ENCODE measurements around the gene KIR3DL1. TPM values are rescaled to one million over a fixed set of nuclear protein-coding genes. Genes with fewer than 3 reads are reported as not detected.
"Not testable (repeated sequence)": the region's sequence is repeated elsewhere in the genome, so short reads cannot be mapped to it uniquely, and the experiment has no call there.

Gene KIR3DL1
- total RNA-seq, 2 experiments from 2014 or later, result not detected

GRCh38 chr19:54851353-54851752 is 35.1 kb downstream of the KIR3DL1 start:
- Histone ChIP-seq H3K27ac (ENCODE audit: low read depth, low read length, poor library complexity, severe bottlenecking) (no peak overlapping the region), H3K79me2 (ENCODE audit: insufficient read depth, low read depth, low read length) (no peaks in the 10 kb centered on the region), H2AFZ (ENCODE audit: low read length) (no peak overlapping the region), H3K9me3 (ENCODE audit: low read length) (no peaks in the 10 kb centered on the region), H4K20me1 (ENCODE audit: insufficient read depth, low read length) (no peaks in the 10 kb centered on the region), H3K4me1 (ENCODE audit: insufficient read depth, low read length, poor library complexity, severe bottlenecking) (no peaks in the 10 kb centered on the region), H3K9me2 (ENCODE audit: insufficient read depth, low read length) (no peaks in the 10 kb centered on the region), H3K4me2 (ENCODE audit: low read length) (no peak overlapping the region), H3K4me3 (ENCODE audit: low read depth, low read length, poor library complexity, severe bottlenecking) (no peak overlapping the region), H3K36me3 (ENCODE audit: insufficient read depth, low read length) (no peaks in the 10 kb centered on the region)
- no peak for DNase-seq (ENCODE audit: low spot score)
- intact Hi-C loops (cut with micrococcal nuclease; ENCODE audit: unreplicated experiment), result no loop called here
- TF ChIP-seq EZH2phosphoT487 (IDR thresholded peaks at IDR 0.05; ENCODE audit: borderline replicate concordance, low read depth, low read length), result no peak
- TF ChIP-seq, protein P1, sequence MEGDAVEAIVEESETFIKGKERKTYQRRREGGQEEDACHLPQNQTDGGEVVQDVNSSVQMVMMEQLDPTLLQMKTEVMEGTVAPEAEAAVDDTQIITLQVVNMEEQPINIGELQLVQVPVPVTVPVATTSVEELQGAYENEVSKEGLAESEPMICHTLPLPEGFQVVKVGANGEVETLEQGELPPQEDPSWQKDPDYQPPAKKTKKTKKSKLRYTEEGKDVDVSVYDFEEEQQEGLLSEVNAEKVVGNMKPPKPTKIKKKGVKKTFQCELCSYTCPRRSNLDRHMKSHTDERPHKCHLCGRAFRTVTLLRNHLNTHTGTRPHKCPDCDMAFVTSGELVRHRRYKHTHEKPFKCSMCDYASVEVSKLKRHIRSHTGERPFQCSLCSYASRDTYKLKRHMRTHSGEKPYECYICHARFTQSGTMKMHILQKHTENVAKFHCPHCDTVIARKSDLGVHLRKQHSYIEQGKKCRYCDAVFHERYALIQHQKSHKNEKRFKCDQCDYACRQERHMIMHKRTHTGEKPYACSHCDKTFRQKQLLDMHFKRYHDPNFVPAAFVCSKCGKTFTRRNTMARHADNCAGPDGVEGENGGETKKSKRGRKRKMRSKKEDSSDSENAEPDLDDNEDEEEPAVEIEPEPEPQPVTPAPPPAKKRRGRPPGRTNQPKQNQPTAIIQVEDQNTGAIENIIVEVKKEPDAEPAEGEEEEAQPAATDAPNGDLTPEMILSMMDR (conservative IDR thresholded peaks at IDR 0.05; ENCODE audit: low read length), result no peak
- ChIA-PET CTCF (ENCODE audit: unreplicated experiment) (no interaction called here), POLR2A (no interaction called here)
- BruUV-seq (replicated peaks), result no TSS peak

- H3K4me2 ChIP-seq (ENCODE audit: low read length); H3K79me2 ChIP-seq (ENCODE audit: insufficient read depth, low read depth, low read length); H3K9me3 ChIP-seq (ENCODE audit: low read length); DNase-seq (ENCODE audit: low spot score); H3K36me3 ChIP-seq (ENCODE audit: insufficient read depth, low read length); POLR2A ChIA-PET; BruUV-seq (replicated peaks); intact Hi-C loops (cut with micrococcal nuclease; ENCODE audit: unreplicated experiment); CTCF ChIA-PET (ENCODE audit: unreplicated experiment); H2AFZ ChIP-seq (ENCODE audit: low read length); H4K20me1 ChIP-seq (ENCODE audit: insufficient read depth, low read length); H3K27ac ChIP-seq (ENCODE audit: low read depth, low read length, poor library complexity, severe bottlenecking); H3K9me2 ChIP-seq (ENCODE audit: insufficient read depth, low read length); H3K4me1 ChIP-seq (ENCODE audit: insufficient read depth, low read length, poor library complexity, severe bottlenecking); H3K4me3 ChIP-seq (ENCODE audit: low read depth, low read length, poor library complexity, severe bottlenecking): not testable (repeated sequence)
These were observed 39.0 kb downstream of the KIR3DL1 start for GRCh38 chr19:54855241-54855640.

DNA sequence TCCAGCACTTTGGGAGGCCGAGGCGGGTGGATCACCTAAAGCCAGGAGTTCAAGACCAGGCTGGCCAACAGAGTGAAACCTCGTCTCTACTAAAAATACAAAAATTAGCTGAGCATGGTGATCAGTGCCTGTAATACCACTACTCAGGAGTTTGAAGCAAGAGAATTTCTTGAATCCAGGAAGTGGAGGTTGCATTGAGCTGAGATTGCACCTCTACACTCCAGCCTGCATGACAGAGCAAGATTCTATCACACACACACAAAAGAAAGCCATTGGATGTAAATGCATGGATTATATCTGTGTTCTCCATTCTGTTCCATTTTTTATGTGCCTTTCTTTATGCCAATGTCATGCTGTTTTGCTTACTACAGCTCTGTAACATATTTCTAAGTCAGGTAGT is 42.2 kb downstream of the KIR3DL1 start:
- BruUV-seq (replicated peaks); DNase-seq (ENCODE audit: low spot score); H3K4me3 ChIP-seq (ENCODE audit: low read depth, low read length, poor library complexity, severe bottlenecking); H3K9me2 ChIP-seq (ENCODE audit: insufficient read depth, low read length); POLR2A ChIA-PET; H3K9me3 ChIP-seq (ENCODE audit: low read length); H3K79me2 ChIP-seq (ENCODE audit: insufficient read depth, low read depth, low read length); H3K36me3 ChIP-seq (ENCODE audit: insufficient read depth, low read length); H2AFZ ChIP-seq (ENCODE audit: low read length); H3K4me2 ChIP-seq (ENCODE audit: low read length); H4K20me1 ChIP-seq (ENCODE audit: insufficient read depth, low read length); intact Hi-C loops (cut with micrococcal nuclease; ENCODE audit: unreplicated experiment); CTCF ChIA-PET (ENCODE audit: unreplicated experiment); H3K4me1 ChIP-seq (ENCODE audit: insufficient read depth, low read length, poor library complexity, severe bottlenecking); H3K27ac ChIP-seq (ENCODE audit: low read depth, low read length, poor library complexity, severe bottlenecking): not testable (repeated sequence)

- H3K4me1 ChIP-seq (ENCODE audit: insufficient read depth, low read length, poor library complexity, severe bottlenecking); DNase-seq (ENCODE audit: low spot score); intact Hi-C loops (cut with micrococcal nuclease; ENCODE audit: unreplicated experiment); H4K20me1 ChIP-seq (ENCODE audit: insufficient read depth, low read length); H3K9me2 ChIP-seq (ENCODE audit: insufficient read depth, low read length); POLR2A ChIA-PET; H3K36me3 ChIP-seq (ENCODE audit: insufficient read depth, low read length); H3K4me3 ChIP-seq (ENCODE audit: low read depth, low read length, poor library complexity, severe bottlenecking); CTCF ChIA-PET (ENCODE audit: unreplicated experiment); H3K9me3 ChIP-seq (ENCODE audit: low read length); H3K79me2 ChIP-seq (ENCODE audit: insufficient read depth, low read depth, low read length); H3K27ac ChIP-seq (ENCODE audit: low read depth, low read length, poor library complexity, severe bottlenecking); BruUV-seq (replicated peaks); H3K4me2 ChIP-seq (ENCODE audit: low read length); H2AFZ ChIP-seq (ENCODE audit: low read length): not testable (repeated sequence)
These were observed 43.2 kb downstream of the KIR3DL1 start for GRCh38 chr19:54859421-54859820.

- H3K4me1 ChIP-seq (ENCODE audit: insufficient read depth, low read length, poor library complexity, severe bottlenecking); H3K27ac ChIP-seq (ENCODE audit: low read depth, low read length, poor library complexity, severe bottlenecking); H3K79me2 ChIP-seq (ENCODE audit: insufficient read depth, low read depth, low read length); H2AFZ ChIP-seq (ENCODE audit: low read length); DNase-seq (ENCODE audit: low spot score); BruUV-seq (replicated peaks); H3K9me2 ChIP-seq (ENCODE audit: insufficient read depth, low read length); H3K4me2 ChIP-seq (ENCODE audit: low read length); H3K36me3 ChIP-seq (ENCODE audit: insufficient read depth, low read length); H4K20me1 ChIP-seq (ENCODE audit: insufficient read depth, low read length); H3K4me3 ChIP-seq (ENCODE audit: low read depth, low read length, poor library complexity, severe bottlenecking); CTCF ChIA-PET (ENCODE audit: unreplicated experiment); intact Hi-C loops (cut with micrococcal nuclease; ENCODE audit: unreplicated experiment); POLR2A ChIA-PET; H3K9me3 ChIP-seq (ENCODE audit: low read length): not testable (repeated sequence)
These were observed 47.2 kb downstream of the KIR3DL1 start for GRCh38 chr19:54863459-54863858.
